Smooth muscle cell (in vitro differentiated cells): Measurements from ENCODE around the gene NABP2. TPM values are rescaled to one million over a fixed set of nuclear protein-coding genes. Genes with fewer than 3 reads are reported as not detected.
"Not testable (repeated sequence)": the region's sequence is repeated elsewhere in the genome, so short reads cannot be mapped to it uniquely, and the experiment has no call there.

Experiments
- DNase-seq: peaks from one replicate; lab custom pipeline; 2025; ENCODE audit not compliant: unreplicated experiment; lab: John Stamatoyannopoulos, UW
- H2AFZ ChIP-seq: fragments of 200-600 bp; sonication (generic); 2 replicates; pipeline ENCODE4 v1.6.0; 2016; ENCODE audit warnings: antibody characterized with exemption, low read depth, mild to moderate bottlenecking
- H3F3A ChIP-seq: fragments of 200-600 bp; sonication (generic); 2 replicates; pipeline ENCODE4 v1.6.0; 2017; ENCODE audit warnings: antibody characterized with exemption, low read depth
- H3K27ac ChIP-seq: fragments of 200-600 bp; sonication (generic); 2 replicates; pipeline ENCODE4 v1.5.1; 2016; ENCODE audit warnings: low read depth, mild to moderate bottlenecking
- H3K27me3 ChIP-seq: fragments of 200-600 bp; sonication (generic); 2 replicates; pipeline ENCODE4 v1.6.1; 2016; ENCODE audit warnings: low read depth, mild to moderate bottlenecking
- H3K36me3 ChIP-seq: fragments of 200-600 bp; sonication (generic); 2 replicates; pipeline ENCODE4 v1.5.1; 2016; ENCODE audit warnings: low read depth
- H3K4me1 ChIP-seq: fragments of 200-600 bp; sonication (generic); 2 replicates; pipeline ENCODE4 v1.5.1; 2016; ENCODE audit warnings: low read depth
- H3K4me2 ChIP-seq: fragments of 200-600 bp; sonication (generic); 2 replicates; pipeline ENCODE4 v1.6.0; 2016; ENCODE audit warnings: mild to moderate bottlenecking
- H3K4me3 ChIP-seq: fragments of 200-600 bp; sonication (generic); 2 replicates; pipeline ENCODE4 v1.5.1; 2016; ENCODE audit warnings: mild to moderate bottlenecking
- H3K79me2 ChIP-seq: fragments of 200-600 bp; sonication (generic); 2 replicates; pipeline ENCODE4 v1.6.0; 2016; ENCODE audit warnings: low read depth, mild to moderate bottlenecking
- H3K9ac ChIP-seq: fragments of 200-600 bp; sonication (generic); 2 replicates; pipeline ENCODE4 v1.6.0; 2016; ENCODE audit warnings: low read depth
- H3K9me3 ChIP-seq: fragments of 200-600 bp; sonication (generic); replicated peaks from 2 replicates; pipeline ENCODE4 v1.5.1; 2016; ENCODE audit warnings: low read depth
- H4K20me1 ChIP-seq: fragments of 200-600 bp; sonication (generic); 2 replicates; pipeline ENCODE4 v1.6.0; 2016; ENCODE audit warnings: low read depth
- CTCF ChIP-seq: fragments of 200-600 bp; sonication (generic); IDR thresholded peaks from 2 replicates; pipeline ENCODE4 v1.5.1; 2017; ENCODE audit warnings: borderline replicate concordance, mild to moderate bottlenecking, antibody characterized with exemption; ENCODE audit not compliant: insufficient read depth, poor library complexity, severe bottlenecking
- WGBS: methylation state at CpG from one replicate; pipeline ENCODE4 v1.1.7; 2016; ENCODE audit warnings: low lambda C conversion rate; 5-methylcytosine and 5-hydroxymethylcytosine counted together
- polyA plus RNA-seq: library from polyadenylated mRNA; unstranded; fragments of >200 nt; fragmentation: Nextera tagmentation; extraction: Ambion mirVana; gene quantifications from 2 replicates; pipeline ENCODE4 v1.2.1, GENCODE V29; 2016
- total RNA-seq: library from RNA; depleted of rRNA; stranded (reverse); fragments of >200 nt; gene quantifications from 2 replicates; pipeline ENCODE4 v1.2.3, GENCODE V29; 2014

Gene NABP2
- total and polyA plus RNA-seq, 2 experiments from 2014 or later, result 14.2 to 33.8 TPM

DNA sequence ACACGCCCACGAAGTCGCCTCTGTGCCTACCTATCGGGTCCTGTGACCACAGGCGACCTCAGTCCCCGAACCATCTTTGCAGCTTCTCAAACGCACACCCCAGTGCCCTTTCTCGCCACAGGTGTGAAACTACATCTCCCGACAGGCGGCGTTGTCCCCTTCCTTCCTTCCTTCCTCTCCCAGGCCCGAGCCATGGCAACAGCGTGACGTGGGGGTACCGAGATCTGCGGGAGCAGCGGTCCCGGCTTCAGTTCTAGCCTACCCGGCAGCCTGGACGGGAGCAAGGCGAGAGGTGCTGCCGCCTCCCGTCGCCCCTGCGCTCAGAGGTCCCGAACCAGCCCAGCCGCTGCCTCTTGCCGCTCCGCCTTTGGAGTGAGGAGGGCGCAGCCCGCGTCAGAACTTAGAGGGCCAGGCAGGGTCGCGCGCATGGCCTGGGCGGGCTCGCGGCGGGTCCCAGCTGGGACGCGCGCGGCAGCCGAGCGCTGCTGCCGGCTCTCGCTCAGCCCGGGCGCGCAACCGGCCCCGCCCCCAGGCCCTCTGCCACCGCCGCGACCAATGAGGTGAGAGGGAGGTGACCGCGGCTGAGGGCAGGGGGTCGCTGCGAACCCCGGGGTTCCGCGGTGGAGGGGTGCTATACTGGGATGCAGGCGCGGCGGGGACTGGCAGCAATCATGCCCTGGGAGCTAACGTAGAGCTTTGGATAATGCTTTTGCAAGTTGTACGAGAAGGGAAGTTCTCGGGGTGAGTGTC is 42.7 kb downstream of the NABP2 start, which contains the start of gene COQ10A:
TSS of gene COQ10A (plus strand) at position 250 of the 750 bp plus-strand sequence. CDS start at position 427, 177 bp downstream.
- no peaks in the 10 kb centered on the region for H3K36me3 ChIP-seq
- peak within 1 kb of the TSS; percentile 76 for H3K4me3 ChIP-seq
- no peaks in the 10 kb centered on the region for H4K20me1 ChIP-seq
- H3K9me3 ChIP-seq, result no peaks in the 10 kb centered on the region
- peaks cover 4% of the 10 kb centered on the region for H3K4me1 ChIP-seq
- peak; percentile 93 for DNase-seq
- WGBS, result 2% methylated on average over 45 of the region's 68 CpGs
- H3K27me3 ChIP-seq, result no peaks in the 10 kb centered on the region
- no peaks in the 10 kb centered on the region for H3K79me2 ChIP-seq
- H3K9ac ChIP-seq, result peak within 1 kb of the TSS; percentile 88
- H3K4me2 ChIP-seq, result peak within 1 kb of the TSS; percentile 90
- H3K27ac ChIP-seq, result peak within 1 kb of the TSS; percentile 90
- H3F3A ChIP-seq, result peaks cover 21% of the 10 kb centered on the region
- peak; percentile 46 for TF ChIP-seq CTCF
- H2AFZ ChIP-seq, result peak within 1 kb of the TSS; percentile 85

DNA sequence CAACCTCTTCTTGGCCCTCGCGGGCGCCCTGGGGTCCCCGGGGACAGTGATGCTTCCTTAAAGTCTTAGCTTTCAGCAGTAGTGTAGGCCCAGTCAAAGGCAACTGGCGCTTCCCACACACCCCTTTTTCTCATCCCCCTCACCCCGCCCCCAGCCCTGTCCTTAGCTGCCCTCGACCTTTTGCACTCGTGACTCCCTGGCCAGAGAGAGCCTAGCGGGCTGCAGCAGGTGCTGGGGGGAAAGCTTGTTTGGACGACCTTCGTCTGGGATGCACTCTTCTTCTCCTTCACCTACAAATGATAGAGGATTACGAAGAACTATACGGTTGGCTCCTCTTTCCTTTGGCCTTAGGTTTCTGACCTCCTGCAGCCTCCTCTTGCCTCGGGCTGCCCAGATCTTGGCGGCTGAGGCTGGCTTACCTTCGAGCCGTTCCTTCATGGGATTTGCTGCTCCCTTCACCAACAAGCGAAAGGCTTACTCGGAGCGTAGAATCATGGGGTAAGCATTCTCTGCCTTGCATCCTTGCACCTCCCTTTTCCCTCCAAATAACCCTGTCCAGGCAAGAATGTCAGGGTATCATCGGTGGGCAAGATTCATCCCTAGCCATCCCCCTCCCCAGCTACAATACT is 43.4 kb downstream of the NABP2 start:
- H3F3A ChIP-seq, result peaks cover 21% of the 10 kb centered on the region
- no peaks in the 10 kb centered on the region for H3K9me3 ChIP-seq
- H3K4me1 ChIP-seq, result peaks cover 4% of the 10 kb centered on the region
- TF ChIP-seq CTCF, result no peak
- H3K79me2 ChIP-seq, result no peaks in the 10 kb centered on the region
- H3K9ac ChIP-seq, result peak overlapping the region; percentile 88
- H3K4me3 ChIP-seq, result peak overlapping the region; percentile 76
- H3K36me3 ChIP-seq, result no peaks in the 10 kb centered on the region
- no peak for DNase-seq
- peak overlapping the region; percentile 85 for H2AFZ ChIP-seq
- no peak overlapping the region for H3K27ac ChIP-seq
- H3K4me2 ChIP-seq, result peak overlapping the region; percentile 90
- H4K20me1 ChIP-seq, result no peaks in the 10 kb centered on the region
- WGBS, result 34% methylated on average over 19 of the region's 21 CpGs
- H3K27me3 ChIP-seq, result no peaks in the 10 kb centered on the region

DNA sequence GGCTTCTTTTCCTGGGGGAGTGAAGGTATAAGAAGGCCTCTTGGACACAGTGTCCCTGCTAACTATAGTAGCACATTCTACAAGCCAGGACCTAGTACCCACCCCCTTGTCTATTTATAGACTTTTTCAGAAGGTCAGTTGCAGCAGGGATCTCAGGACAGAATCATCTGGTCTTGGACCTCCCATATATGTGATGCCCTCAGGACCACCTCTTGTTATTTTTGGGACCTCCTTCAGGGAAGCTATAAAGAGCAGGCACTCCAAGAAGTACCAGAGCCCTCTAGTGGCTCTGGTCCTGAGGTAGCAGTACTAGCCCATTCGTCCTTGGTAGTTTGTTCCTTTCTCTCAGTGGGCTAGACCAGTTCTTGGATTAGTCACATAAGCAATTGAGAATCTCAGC is 46.9 kb downstream of the NABP2 start:
- H3K79me2 ChIP-seq, result no peaks in the 10 kb centered on the region

DNA sequence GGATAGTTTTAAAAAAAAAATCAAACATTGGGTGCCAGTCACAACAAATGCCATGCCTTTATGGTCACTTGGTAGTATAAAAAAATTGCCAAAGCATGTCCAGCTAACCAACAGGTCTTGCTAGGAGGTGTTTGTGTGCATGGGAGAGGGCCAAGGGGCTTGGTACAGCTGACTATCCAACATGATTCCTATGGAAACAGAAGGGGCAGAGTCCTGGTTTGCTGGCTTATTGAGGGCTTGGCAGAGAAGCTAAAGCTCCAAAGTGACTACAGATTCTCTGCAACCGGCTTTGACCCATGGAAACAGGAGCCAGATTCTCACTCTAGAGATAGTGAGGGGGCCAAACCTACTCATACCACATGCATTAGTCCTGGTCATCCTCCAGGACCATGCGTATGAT is 48.3 kb downstream of the NABP2 start:
- H4K20me1 ChIP-seq, H3K27me3 ChIP-seq, H3K9me3 ChIP-seq, H3K4me2 ChIP-seq, H2AFZ ChIP-seq, DNase-seq, H3K27ac ChIP-seq, H3K4me3 ChIP-seq, H3K79me2 ChIP-seq, H3K9ac ChIP-seq, H3K4me1 ChIP-seq: not testable (repeated sequence)
- H3F3A ChIP-seq, result peaks cover 21% of the 10 kb centered on the region
- WGBS, result 93% methylated on average over 2 of the region's 2 CpGs
- peaks cover 14% of the 10 kb centered on the region for H3K36me3 ChIP-seq

More for the DNA sequence above, 46.9 kb downstream of the NABP2 start:
- H3K27ac ChIP-seq, result no peak overlapping the region
- H3K27me3 ChIP-seq, result no peaks in the 10 kb centered on the region
- peaks cover 14% of the 10 kb centered on the region for H3K36me3 ChIP-seq
- no peak overlapping the region for H3K4me3 ChIP-seq
- H3K9me3 ChIP-seq, result no peaks in the 10 kb centered on the region
- no peak for DNase-seq
- 33% methylated on average over 1 of the region's 1 CpG for WGBS
- H4K20me1 ChIP-seq, result no peaks in the 10 kb centered on the region
- no peak overlapping the region for H2AFZ ChIP-seq
- peaks cover 21% of the 10 kb centered on the region for H3F3A ChIP-seq
- peaks cover 4% of the 10 kb centered on the region for H3K4me1 ChIP-seq
- TF ChIP-seq CTCF, result peak; percentile 9
- H3K9ac ChIP-seq, result no peak overlapping the region
- H3K4me2 ChIP-seq, result no peak overlapping the region
